ENCODE measurements around the gene FARP1. TPM values are rescaled to one million over a fixed set of nuclear protein-coding genes. Genes with fewer than 3 reads are reported as not detected.

FARP1 gene
- total RNA-seq, 1 donor from 2014 or later: 36.5 TPM

- H3K4me1 ChIP-seq (ENCODE audit: control insufficient read depth in 3 of 3, insufficient read depth in 3 of 3, low read length in 3 of 3): peaks cover 4 to 7% (median 5%) of the 10 kb centered on the region in 3 donors
- H3K4me3 ChIP-seq (ENCODE audit: low read length in 3 of 3): no peak overlapping the region
- no peak overlapping the region for H3K9ac ChIP-seq (ENCODE audit: low read depth in 1 of 3, low read length in 3 of 3)
- H3K36me3 ChIP-seq (ENCODE audit: control insufficient read depth in 3 of 3, insufficient read depth in 3 of 3, low read length in 3 of 3): no peaks in the 10 kb centered on the region
- no peak overlapping the region for H3K27ac ChIP-seq (ENCODE audit: low read depth, low read length)
- H3K9me3 ChIP-seq (ENCODE audit: control insufficient read depth in 3 of 3, low read length in 3 of 3): no peaks in the 10 kb centered on the region
- no peaks in the 10 kb centered on the region for H3K27me3 ChIP-seq (ENCODE audit: control insufficient read depth in 3 of 3, insufficient read depth in 3 of 3, low read length in 3 of 3)
Measured at GRCh38 chr13:98192008-98192407, 49.1 kb downstream of the FARP1 start.

- Histone ChIP-seq H3K4me1 (ENCODE audit: control insufficient read depth in 3 of 3, insufficient read depth in 3 of 3, low read length in 3 of 3) (peaks cover 0 to 2% (median 0%) of the 10 kb centered on the region in 3 donors), H3K27me3 (ENCODE audit: control insufficient read depth in 3 of 3, insufficient read depth in 3 of 3, low read length in 3 of 3) (no peaks in the 10 kb centered on the region), H3K9me3 (ENCODE audit: control insufficient read depth in 3 of 3, low read length in 3 of 3) (no peaks in the 10 kb centered on the region), H3K9ac (ENCODE audit: low read depth in 1 of 3, low read length in 3 of 3) (no peak overlapping the region), H3K27ac (ENCODE audit: low read depth, low read length) (no peak overlapping the region), H3K4me3 (ENCODE audit: low read length in 3 of 3) (no peak overlapping the region), H3K36me3 (ENCODE audit: control insufficient read depth in 3 of 3, insufficient read depth in 3 of 3, low read length in 3 of 3) (no peaks in the 10 kb centered on the region)
Measured at GRCh38 chr13:98195054-98195791, 52.3 kb downstream of the FARP1 start.

GRCh38 chr13:98198683-98199082 is 55.8 kb downstream of the FARP1 start:
- Histone ChIP-seq H3K4me1 (ENCODE audit: control insufficient read depth in 3 of 3, insufficient read depth in 3 of 3, low read length in 3 of 3) (no peaks in the 10 kb centered on the region), H3K27ac (ENCODE audit: low read depth, low read length) (no peak overlapping the region), H3K36me3 (ENCODE audit: control insufficient read depth in 3 of 3, insufficient read depth in 3 of 3, low read length in 3 of 3) (no peaks in the 10 kb centered on the region), H3K4me3 (ENCODE audit: low read length in 3 of 3) (no peak overlapping the region), H3K27me3 (ENCODE audit: control insufficient read depth in 3 of 3, insufficient read depth in 3 of 3, low read length in 3 of 3) (no peaks in the 10 kb centered on the region), H3K9me3 (ENCODE audit: control insufficient read depth in 3 of 3, low read length in 3 of 3) (no peaks in the 10 kb centered on the region), H3K9ac (ENCODE audit: low read depth in 1 of 3, low read length in 3 of 3) (no peak overlapping the region)

GRCh38 chr13:98199480-98199879 is 56.6 kb downstream of the FARP1 start:
- Histone ChIP-seq H3K4me3 (ENCODE audit: low read length in 3 of 3) (no peak overlapping the region), H3K27me3 (ENCODE audit: control insufficient read depth in 3 of 3, insufficient read depth in 3 of 3, low read length in 3 of 3) (no peaks in the 10 kb centered on the region), H3K36me3 (ENCODE audit: control insufficient read depth in 3 of 3, insufficient read depth in 3 of 3, low read length in 3 of 3) (no peaks in the 10 kb centered on the region), H3K4me1 (ENCODE audit: control insufficient read depth in 3 of 3, insufficient read depth in 3 of 3, low read length in 3 of 3) (no peaks in the 10 kb centered on the region), H3K9ac (ENCODE audit: low read depth in 1 of 3, low read length in 3 of 3) (no peak overlapping the region), H3K9me3 (ENCODE audit: control insufficient read depth in 3 of 3, low read length in 3 of 3) (no peaks in the 10 kb centered on the region), H3K27ac (ENCODE audit: low read depth, low read length) (no peak overlapping the region)

GRCh38 chr13:98200211-98200878 is 57.5 kb downstream of the FARP1 start:
- Histone ChIP-seq H3K27ac (ENCODE audit: low read depth, low read length) (no peak overlapping the region), H3K4me3 (ENCODE audit: low read length in 3 of 3) (no peak overlapping the region), H3K4me1 (ENCODE audit: control insufficient read depth in 3 of 3, insufficient read depth in 3 of 3, low read length in 3 of 3) (no peaks in the 10 kb centered on the region), H3K9me3 (ENCODE audit: control insufficient read depth in 3 of 3, low read length in 3 of 3) (no peaks in the 10 kb centered on the region), H3K27me3 (ENCODE audit: control insufficient read depth in 3 of 3, insufficient read depth in 3 of 3, low read length in 3 of 3) (no peaks in the 10 kb centered on the region), H3K36me3 (ENCODE audit: control insufficient read depth in 3 of 3, insufficient read depth in 3 of 3, low read length in 3 of 3) (no peaks in the 10 kb centered on the region), H3K9ac (ENCODE audit: low read depth in 1 of 3, low read length in 3 of 3) (no peak overlapping the region)

- no peak overlapping the region for H3K9ac ChIP-seq (ENCODE audit: low read depth in 1 of 3, low read length in 3 of 3)
- H3K4me1 ChIP-seq (ENCODE audit: control insufficient read depth in 3 of 3, insufficient read depth in 3 of 3, low read length in 3 of 3): no peaks in the 10 kb centered on the region
- H3K27me3 ChIP-seq (ENCODE audit: control insufficient read depth in 3 of 3, insufficient read depth in 3 of 3, low read length in 3 of 3): no peaks in the 10 kb centered on the region
- no peaks in the 10 kb centered on the region for H3K36me3 ChIP-seq (ENCODE audit: control insufficient read depth in 3 of 3, insufficient read depth in 3 of 3, low read length in 3 of 3)
- H3K27ac ChIP-seq (ENCODE audit: low read depth, low read length): no peak overlapping the region
- H3K4me3 ChIP-seq (ENCODE audit: low read length in 3 of 3): no peak overlapping the region
- H3K9me3 ChIP-seq (ENCODE audit: control insufficient read depth in 3 of 3, low read length in 3 of 3): peaks cover 0 to 5% (median 2%) of the 10 kb centered on the region in 3 donors
Measured at GRCh38 chr13:98201189-98201588, 58.3 kb downstream of the FARP1 start.

- H3K27me3 ChIP-seq (ENCODE audit: control insufficient read depth in 3 of 3, insufficient read depth in 3 of 3, low read length in 3 of 3): no peaks in the 10 kb centered on the region
- no peak overlapping the region for H3K4me3 ChIP-seq (ENCODE audit: low read length in 3 of 3)
- no peaks in the 10 kb centered on the region for H3K4me1 ChIP-seq (ENCODE audit: control insufficient read depth in 3 of 3, insufficient read depth in 3 of 3, low read length in 3 of 3)
- peaks cover 0 to 6% (median 3%) of the 10 kb centered on the region in 3 donors for H3K9me3 ChIP-seq (ENCODE audit: control insufficient read depth in 3 of 3, low read length in 3 of 3)
- no peaks in the 10 kb centered on the region for H3K36me3 ChIP-seq (ENCODE audit: control insufficient read depth in 3 of 3, insufficient read depth in 3 of 3, low read length in 3 of 3)
- no peak overlapping the region for H3K9ac ChIP-seq (ENCODE audit: low read depth in 1 of 3, low read length in 3 of 3)
- H3K27ac ChIP-seq (ENCODE audit: low read depth, low read length): no peak overlapping the region
Measured at GRCh38 chr13:98201984-98202383, 59.1 kb downstream of the FARP1 start.

- Histone ChIP-seq H3K9ac (ENCODE audit: low read depth in 1 of 3, low read length in 3 of 3) (no peak overlapping the region), H3K9me3 (ENCODE audit: control insufficient read depth in 3 of 3, low read length in 3 of 3) (peaks cover 0 to 6% (median 3%) of the 10 kb centered on the region in 3 donors), H3K4me1 (ENCODE audit: control insufficient read depth in 3 of 3, insufficient read depth in 3 of 3, low read length in 3 of 3) (peaks cover 0 to 3% (median 2%) of the 10 kb centered on the region in 3 donors), H3K27me3 (ENCODE audit: control insufficient read depth in 3 of 3, insufficient read depth in 3 of 3, low read length in 3 of 3) (no peaks in the 10 kb centered on the region), H3K27ac (ENCODE audit: low read depth, low read length) (no peak overlapping the region), H3K4me3 (ENCODE audit: low read length in 3 of 3) (no peak overlapping the region), H3K36me3 (ENCODE audit: control insufficient read depth in 3 of 3, insufficient read depth in 3 of 3, low read length in 3 of 3) (no peaks in the 10 kb centered on the region)
Measured at GRCh38 chr13:98203646-98204326, 60.9 kb downstream of the FARP1 start.

GRCh38 chr13:98204546-98204945 is 61.7 kb downstream of the FARP1 start:
- no peak overlapping the region for H3K9ac ChIP-seq (ENCODE audit: low read depth in 1 of 3, low read length in 3 of 3)
- H3K4me3 ChIP-seq (ENCODE audit: low read length in 3 of 3): no peak overlapping the region
- H3K36me3 ChIP-seq (ENCODE audit: control insufficient read depth in 3 of 3, insufficient read depth in 3 of 3, low read length in 3 of 3): no peaks in the 10 kb centered on the region
- H3K27me3 ChIP-seq (ENCODE audit: control insufficient read depth in 3 of 3, insufficient read depth in 3 of 3, low read length in 3 of 3): no peaks in the 10 kb centered on the region
- peaks cover 0 to 3% (median 2%) of the 10 kb centered on the region in 3 donors for H3K4me1 ChIP-seq (ENCODE audit: control insufficient read depth in 3 of 3, insufficient read depth in 3 of 3, low read length in 3 of 3)
- no peak overlapping the region for H3K27ac ChIP-seq (ENCODE audit: low read depth, low read length)
- peaks cover 0 to 6% (median 3%) of the 10 kb centered on the region in 3 donors for H3K9me3 ChIP-seq (ENCODE audit: control insufficient read depth in 3 of 3, low read length in 3 of 3)

GRCh38 chr13:98206946-98207345 is 64.1 kb downstream of the FARP1 start:
- Histone ChIP-seq H3K4me1 (ENCODE audit: control insufficient read depth in 3 of 3, insufficient read depth in 3 of 3, low read length in 3 of 3) (peaks cover 0 to 3% (median 2%) of the 10 kb centered on the region in 3 donors), H3K4me3 (ENCODE audit: low read length in 3 of 3) (no peak overlapping the region), H3K27me3 (ENCODE audit: control insufficient read depth in 3 of 3, insufficient read depth in 3 of 3, low read length in 3 of 3) (no peaks in the 10 kb centered on the region), H3K9ac (ENCODE audit: low read depth in 1 of 3, low read length in 3 of 3) (no peak overlapping the region), H3K27ac (ENCODE audit: low read depth, low read length) (peak overlapping the region; percentile 40), H3K9me3 (ENCODE audit: control insufficient read depth in 3 of 3, low read length in 3 of 3) (peaks cover 0 to 6% (median 3%) of the 10 kb centered on the region in 3 donors), H3K36me3 (ENCODE audit: control insufficient read depth in 3 of 3, insufficient read depth in 3 of 3, low read length in 3 of 3) (no peaks in the 10 kb centered on the region)
